ENCODE measurements around the gene CPPED1. TPM values are rescaled to one million over a fixed set of nuclear protein-coding genes. Genes with fewer than 3 reads are reported as not detected.

The CPPED1 gene
- total RNA-seq, 1 donor, result 13.8 TPM

DNA sequence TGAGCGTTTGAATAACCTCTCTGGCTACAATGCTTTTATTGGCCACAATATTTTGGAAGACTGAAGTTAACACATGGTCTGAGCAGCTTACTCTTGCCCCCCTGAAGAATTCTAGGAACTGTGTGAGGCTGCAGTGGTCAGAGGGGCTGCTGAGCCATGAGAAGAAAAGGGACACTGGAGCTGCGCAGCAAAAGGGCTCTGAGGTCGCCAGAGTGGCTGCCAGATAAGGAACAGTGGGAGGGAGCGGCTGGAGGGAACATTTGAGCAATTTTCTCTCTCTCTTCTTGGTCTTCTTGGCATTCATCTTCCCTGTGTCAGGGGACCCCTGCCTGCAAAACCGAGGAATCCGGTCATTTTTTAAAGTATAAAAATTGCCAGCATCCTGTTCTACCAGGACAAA is 66.1 kb downstream of the CPPED1 start:
- no peak overlapping the region for H3K4me3 ChIP-seq (ENCODE audit: low read depth, low read length)
- TF ChIP-seq CTCF (IDR thresholded peaks at IDR 0.05; ENCODE audit: insufficient read depth, low read depth, low read length), result no peak
- no peak for DNase-seq (ENCODE audit: low read depth)

- no peak for TF ChIP-seq CTCF (IDR thresholded peaks at IDR 0.05; ENCODE audit: insufficient read depth, low read depth, low read length)
- no peak overlapping the region for H3K4me3 ChIP-seq (ENCODE audit: low read depth, low read length)
- DNase-seq (ENCODE audit: low read depth), result no peak
Observed at GRCh38 chr16:12735805-12736204, 67.9 kb downstream of the CPPED1 start.

- no peak overlapping the region for H3K4me3 ChIP-seq (ENCODE audit: low read depth, low read length)
- TF ChIP-seq CTCF (IDR thresholded peaks at IDR 0.05; ENCODE audit: insufficient read depth, low read depth, low read length), result no peak
- DNase-seq (ENCODE audit: low read depth), result no peak
Observed at GRCh38 chr16:12732600-12732999, 71.1 kb downstream of the CPPED1 start.

GRCh38 chr16:12729448-12729847 is 74.2 kb downstream of the CPPED1 start:
- DNase-seq (ENCODE audit: low read depth), result peak; percentile 40
- no peak for TF ChIP-seq CTCF (IDR thresholded peaks at IDR 0.05; ENCODE audit: insufficient read depth, low read depth, low read length)
- H3K4me3 ChIP-seq (ENCODE audit: low read depth, low read length), result no peak overlapping the region

GRCh38 chr16:12728469-12728868 is 75.2 kb downstream of the CPPED1 start:
- DNase-seq (ENCODE audit: low read depth), result no peak
- no peak for TF ChIP-seq CTCF (IDR thresholded peaks at IDR 0.05; ENCODE audit: insufficient read depth, low read depth, low read length)
- no peak overlapping the region for H3K4me3 ChIP-seq (ENCODE audit: low read depth, low read length)

DNA sequence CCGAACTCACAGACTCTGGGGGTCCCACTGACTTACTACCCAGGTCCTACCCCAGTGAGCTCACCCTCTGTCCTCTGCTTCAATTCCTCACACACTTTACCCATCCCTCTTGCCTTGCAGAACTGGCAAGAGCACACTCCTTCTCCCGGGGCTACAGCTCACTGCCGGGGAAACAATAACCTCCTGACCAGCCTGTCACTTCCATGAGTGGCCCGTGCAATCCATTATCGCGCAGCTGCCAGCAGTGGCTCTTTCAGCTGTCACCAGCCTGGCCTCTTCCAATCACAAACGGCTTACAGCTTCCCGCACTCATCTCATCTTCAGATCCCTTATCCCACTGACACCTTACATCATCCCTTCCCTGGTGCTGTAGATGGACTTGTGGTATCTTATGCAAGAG is 79.5 kb downstream of the CPPED1 start:
- DNase-seq (ENCODE audit: low read depth), result no peak
- H3K4me3 ChIP-seq (ENCODE audit: low read depth, low read length), result no peak overlapping the region
- TF ChIP-seq CTCF (IDR thresholded peaks at IDR 0.05; ENCODE audit: insufficient read depth, low read depth, low read length), result no peak

- TF ChIP-seq CTCF (IDR thresholded peaks at IDR 0.05; ENCODE audit: insufficient read depth, low read depth, low read length), result no peak
- no peak overlapping the region for H3K4me3 ChIP-seq (ENCODE audit: low read depth, low read length)
- no peak for DNase-seq (ENCODE audit: low read depth)
Observed at GRCh38 chr16:12723681-12724080, 80.0 kb downstream of the CPPED1 start.

All from fibroblast of villous mesenchyme (primary cell).